HCT116 (cell line): ENCODE results near the gene MAP2K1. TPM values are rescaled to one million over a fixed set of nuclear protein-coding genes. Genes with fewer than 3 reads are reported as not detected.

Experiments
- ATAC-seq: fragments of 200-7000 bp; cut with Tn5 transposase; 2 replicates; pipeline ENCODE4 v1.9.1; 2020; ENCODE audit warnings: mild to moderate bottlenecking, moderate library complexity
- BruUV-seq: library from RNA; stranded (reverse); fragments of 400-500 nt; replicated peaks from 2 replicates; lab custom pipeline; 2021; lab: Mats Ljungman, UMichigan
- CTCF ChIA-PET: fragments of 300-600 bp; sonication (Branson Sonifier 250); formaldehyde crosslinking; loops from one replicate; lab custom pipeline; 2021; ENCODE audit warnings: antibody characterized with exemption; lab: Charles Lee
- POLR2A ChIA-PET: fragments of 300-600, 350-600 bp; sonication (Branson Sonifier 250); formaldehyde crosslinking; loops from one replicate; lab custom pipeline; 2021; ENCODE audit warnings: antibody characterized with exemption; lab: Charles Lee
- RAD21 ChIA-PET, 2 experiments: fragments of 300-600 bp; sonication (Branson Sonifier 250); formaldehyde crosslinking; loops; one replicate each; lab custom pipeline; 2023; ENCODE audit warnings: low total read pairs in 2 of 2; ENCODE audit not compliant: uncharacterized antibody in 2 of 2, unreplicated experiment in 2 of 2, low non-redundant PET in 1 of 2; lab: Charles Lee
- DNase-seq: peaks from one replicate; pipeline ENCODE4 v3.0.0-alpha.2; 2010; ENCODE audit warnings: low read depth, low spot score
- H2AFZ ChIP-seq: fragments of 200-600 bp; shearing (Covaris generic), sonication (generic); 2 replicates; pipeline ENCODE4 v1.6.1; 2017; ENCODE audit warnings: low read depth, mixed run types, mixed read lengths, antibody characterized with exemption, low read length; ENCODE audit not compliant: poor library complexity, severe bottlenecking
- H3K27ac ChIP-seq: 2 replicates; pipeline ENCODE4 v1.5.1; 2012; ENCODE audit warnings: low read depth, low read length
- H3K27me3 ChIP-seq: fragments of 200-600 bp; sonication (generic); 2 replicates; pipeline ENCODE4 v1.6.1; 2016; ENCODE audit warnings: mixed run types, low read length, mixed read lengths; ENCODE audit not compliant: insufficient read depth
- H3K36me3 ChIP-seq, 2 experiments: fragments of 200-500 bp in 1 of 2; fragments of 200-600 bp in 1 of 2; sonication (Bioruptor generic) in 1 of 2; sonication (generic) in 1 of 2; 2 replicates each; pipeline versions ENCODE4 v1.5.1 to v1.6.1; 2014 to 2016; ENCODE audit warnings: low read length in 2 of 2, inconsistent platforms in 1 of 2, mixed read lengths in 1 of 2, mixed run types in 1 of 2; ENCODE audit not compliant: insufficient read depth in 2 of 2, control insufficient read depth in 1 of 2
- H3K4me1 ChIP-seq, 2 experiments: fragments of 200-600 bp in 1 of 2; sonication (generic) in 1 of 2; 2 replicates each; pipeline versions ENCODE4 v1.5.1 to v1.6.1; 2012 to 2017; ENCODE audit warnings: low read length in 2 of 2, inconsistent platforms in 1 of 2, mild to moderate bottlenecking in 1 of 2, mixed read lengths in 1 of 2, mixed run types in 1 of 2, moderate library complexity in 1 of 2; ENCODE audit not compliant: insufficient read depth in 2 of 2, control insufficient read depth in 1 of 2
- H3K4me2 ChIP-seq: fragments of 200-600 bp; sonication (generic); 2 replicates; pipeline ENCODE4 v1.6.1; 2017; ENCODE audit warnings: mixed run types, low read length, mixed read lengths
- H3K4me3 ChIP-seq, 2 experiments: fragments of 200-600 bp in 1 of 2; sonication (generic) in 1 of 2; replicated peaks in 1 of 2; 2 replicates each; pipeline ENCODE4 v1.5.1; 2011 to 2016; ENCODE audit warnings: low read length in 2 of 2, control low read depth in 1 of 2, low read depth in 1 of 2, mild to moderate bottlenecking in 1 of 2, mixed read lengths in 1 of 2, mixed run types in 1 of 2
- H3K79me2 ChIP-seq: fragments of 200-600 bp; sonication (generic); 2 replicates; pipeline ENCODE4 v1.6.1; 2017; ENCODE audit warnings: mild to moderate bottlenecking, mixed run types, low read length, moderate library complexity, mixed read lengths; ENCODE audit not compliant: insufficient read depth
- H3K9ac ChIP-seq: fragments of 200-600 bp; sonication (generic); 2 replicates; pipeline ENCODE4 v1.6.1; 2016; ENCODE audit warnings: low read length, mixed read lengths
- H3K9me2 ChIP-seq: fragments of 200-600 bp; sonication (generic), shearing (Covaris generic); 2 replicates; pipeline ENCODE4 v1.6.1; 2017; ENCODE audit warnings: mixed run types, mild to moderate bottlenecking, moderate library complexity; ENCODE audit not compliant: insufficient read depth
- H3K9me3 ChIP-seq, 2 experiments: fragments of 200-500 bp in 1 of 2; fragments of 200-600 bp in 1 of 2; sonication (Bioruptor generic) in 1 of 2; sonication (generic) in 1 of 2; 2 replicates each; pipeline ENCODE4 v1.6.1; 2014 to 2017; ENCODE audit warnings: low read length in 2 of 2, mixed read lengths in 2 of 2, inconsistent platforms in 1 of 2, low read depth in 1 of 2, mild to moderate bottlenecking in 1 of 2, mixed run types in 1 of 2, moderate library complexity in 1 of 2; ENCODE audit not compliant: control insufficient read depth in 1 of 2, insufficient read depth in 1 of 2
- H4K20me1 ChIP-seq: fragments of 200-600 bp; sonication (generic), shearing (Covaris generic); 2 replicates; pipeline ENCODE4 v1.6.1; 2017; ENCODE audit warnings: mixed run types, mild to moderate bottlenecking, moderate library complexity; ENCODE audit not compliant: insufficient read depth
- CBX3 ChIP-seq: IDR thresholded peaks from 2 replicates; pipeline ENCODE4 v1.6.1; 2012; ENCODE audit warnings: low read depth
- CEBPB ChIP-seq: IDR thresholded peaks from 2 replicates; pipeline ENCODE4 v1.6.1; 2012; ENCODE audit warnings: low read depth
- CTCF ChIP-seq, 3 experiments: fragments of 200-600 bp in 1 of 3; sonication (generic) in 1 of 3; IDR thresholded peaks in 2 of 3; conservative IDR thresholded peaks in 1 of 3; 2 replicates each; pipeline ENCODE4 v1.5.1; 2012 to 2017; ENCODE audit warnings: low read depth in 2 of 3, low read length in 2 of 3, antibody characterized with exemption in 1 of 3, borderline replicate concordance in 1 of 3, control low read depth in 1 of 3, mild to moderate bottlenecking in 1 of 3, mixed read lengths in 1 of 3, mixed run types in 1 of 3, moderate library complexity in 1 of 3; ENCODE audit not compliant: insufficient read depth in 1 of 3
- ELF1 ChIP-seq: IDR thresholded peaks from 2 replicates; pipeline ENCODE4 v1.6.1; 2012; ENCODE audit warnings: low read depth, borderline replicate concordance
- EZH2phosphoT487 ChIP-seq: fragments of 200-600 bp; IDR thresholded peaks from 2 replicates; pipeline ENCODE4 v1.6.1; 2018; ENCODE audit warnings: antibody characterized with exemption, borderline replicate concordance
- JUND ChIP-seq: IDR thresholded peaks from 2 replicates; pipeline ENCODE4 v1.6.1; 2012
- POLR2A ChIP-seq: IDR thresholded peaks from 2 replicates; pipeline ENCODE4 v1.7.0; 2011; ENCODE audit warnings: borderline replicate concordance; ENCODE audit not compliant: insufficient read depth, insufficient read length; ENCODE audit errors: extremely low read depth
- POLR2AphosphoS5 ChIP-seq: IDR thresholded peaks from 2 replicates; pipeline ENCODE4 v1.6.1; 2011; ENCODE audit warnings: mild to moderate bottlenecking, low read depth, low read length, moderate library complexity
- RAD21 ChIP-seq: IDR thresholded peaks from 2 replicates; pipeline ENCODE4 v1.6.1; 2012; ENCODE audit warnings: low read depth, mild to moderate bottlenecking
- SIN3A ChIP-seq: IDR thresholded peaks from 2 replicates; pipeline ENCODE4 v1.6.1; 2012; ENCODE audit warnings: low read depth
- SP1 ChIP-seq: IDR thresholded peaks from 2 replicates; pipeline ENCODE4 v1.6.1; 2012; ENCODE audit warnings: low read depth
- TCF7L2 ChIP-seq: IDR thresholded peaks from 2 replicates; pipeline ENCODE4 v1.7.0; 2011; ENCODE audit warnings: borderline replicate concordance, inconsistent platforms; ENCODE audit not compliant: insufficient read depth, insufficient read length; ENCODE audit errors: extremely low read depth
- ZBTB33 ChIP-seq: IDR thresholded peaks from 2 replicates; pipeline ENCODE4 v1.6.1; 2011; ENCODE audit warnings: mild to moderate bottlenecking, low read length, moderate library complexity; ENCODE audit not compliant: insufficient replicate concordance; ENCODE audit errors: extremely low read depth
- ZNF274 ChIP-seq: fragments of 200-500 bp; sonication (Bioruptor generic); IDR thresholded peaks from 2 replicates; pipeline ENCODE4 v1.6.1; 2014; ENCODE audit warnings: mild to moderate bottlenecking, low read depth, low read length, inconsistent platforms
- intact Hi-C: fragments of 100-400 bp; cut with micrococcal nuclease; formaldehyde crosslinking; loops from 2 replicates; pipeline ENCODE4 v1.10.0; 2022
- total RNA-seq: library from RNA; stranded (reverse); gene quantifications from one replicate; pipeline ENCODE4 v1.2.1, GENCODE V29; 2021; ENCODE audit not compliant: unreplicated experiment
- TF ChIP-seq, protein P1 (sequence below): IDR thresholded peaks from 2 replicates; pipeline ENCODE4 v1.6.1; 2012
- TF ChIP-seq, protein P2 (sequence below): IDR thresholded peaks from 2 replicates; pipeline ENCODE4 v1.6.1; 2012

The MAP2K1 gene
- total RNA-seq, 1 experiment from 2014 or later = 52.3 TPM

GRCh38 chr15:66424963-66425612 lies 38.4 kb downstream of the MAP2K1 start:
- H3K9me2 ChIP-seq = no peaks in the 10 kb centered on the region
- no peak for TF ChIP-seq RAD21
- no peak for TF ChIP-seq ZBTB33
- no peak for TF ChIP-seq CEBPB
- no peak for TF ChIP-seq SP1
- TF ChIP-seq, protein P1, sequence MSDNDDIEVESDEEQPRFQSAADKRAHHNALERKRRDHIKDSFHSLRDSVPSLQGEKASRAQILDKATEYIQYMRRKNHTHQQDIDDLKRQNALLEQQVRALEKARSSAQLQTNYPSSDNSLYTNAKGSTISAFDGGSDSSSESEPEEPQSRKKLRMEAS = no peak
- TF ChIP-seq POLR2AphosphoS5 = no peak
- no peak for TF ChIP-seq TCF7L2
- TF ChIP-seq POLR2A = no peak
- TF ChIP-seq JUND = no peak
- TF ChIP-seq, protein P2, sequence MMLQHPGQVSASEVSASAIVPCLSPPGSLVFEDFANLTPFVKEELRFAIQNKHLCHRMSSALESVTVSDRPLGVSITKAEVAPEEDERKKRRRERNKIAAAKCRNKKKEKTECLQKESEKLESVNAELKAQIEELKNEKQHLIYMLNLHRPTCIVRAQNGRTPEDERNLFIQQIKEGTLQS = no peak
- no peak for TF ChIP-seq CTCF (IDR thresholded peaks at IDR 0.05 in 2 of 3, conservative IDR thresholded peaks at IDR 0.05 in 1 of 3; ENCODE audit: borderline replicate concordance in 1 of 3, insufficient read depth in 1 of 3, low read depth in 2 of 3, low read length in 2 of 3)
- no peak for TF ChIP-seq ZNF274
- no peak for TF ChIP-seq SIN3A
- no peak for TF ChIP-seq EZH2phosphoT487
- TF ChIP-seq ELF1 = no peak
- no peak for TF ChIP-seq CBX3
- TF ChIP-seq, all 23 proteins: peak for 0
- no peaks in the 10 kb centered on the region for H3K4me1 ChIP-seq
- H3K4me3 ChIP-seq = no peak overlapping the region
- H3K4me2 ChIP-seq = no peak overlapping the region
- ChIA-PET POLR2A (no interaction called here), RAD21 (no interaction called here), CTCF (no interaction called here)
- peaks cover 57% of the 10 kb centered on the region for H3K79me2 ChIP-seq
- no peaks in the 10 kb centered on the region for H3K36me3 ChIP-seq
- ATAC-seq (no peak), DNase-seq (no peak)
- H2AFZ ChIP-seq = no peak overlapping the region
- H3K27me3 ChIP-seq = no peaks in the 10 kb centered on the region
- H3K27ac ChIP-seq = no peak overlapping the region
- intact Hi-C loops = no loop called here
- no TSS peak for BruUV-seq
- no peak overlapping the region for H3K9ac ChIP-seq
- H4K20me1 ChIP-seq = no peaks in the 10 kb centered on the region
- H3K9me3 ChIP-seq = no peaks in the 10 kb centered on the region
